HG02763 (cell line): ENCODE measurements around the gene OPTC.

Experiments
- ATAC-seq: cut with Tn5 transposase; IDR thresholded peaks from one replicate; pipeline ENCODE4 v1.9.1; 2021; ENCODE audit warnings: mild to moderate bottlenecking, moderate library complexity; ENCODE audit not compliant: unreplicated experiment

Gene OPTC

GRCh38 chr1:203556047-203556851, 62.3 kb downstream of the OPTC start:
- ATAC-seq: no peak

- no peak for ATAC-seq
These were observed 63.4 kb downstream of the OPTC start for GRCh38 chr1:203557390-203557789.

- no peak for ATAC-seq
These were observed 64.3 kb downstream of the OPTC start for GRCh38 chr1:203558064-203558760.
